OCI-LY7 (cell line): ENCODE results near the gene TMEM140.

Experiments
- CTCF ChIP-seq: fragments of 200-600 bp; sonication (generic); conservative IDR thresholded peaks from 2 replicates; pipeline ENCODE4 v1.5.1; 2014; ENCODE audit warnings: mild to moderate bottlenecking, antibody characterized with exemption, low read length, moderate library complexity, mixed read lengths
- EZH2phosphoT487 ChIP-seq: fragments of 200-600 bp; sonication (generic); IDR thresholded peaks from 2 replicates; pipeline ENCODE4 v1.6.1; 2018; ENCODE audit warnings: low read depth, borderline replicate concordance, mild to moderate bottlenecking, mixed run types, antibody characterized with exemption, low read length, moderate library complexity, mixed read lengths

DNA sequence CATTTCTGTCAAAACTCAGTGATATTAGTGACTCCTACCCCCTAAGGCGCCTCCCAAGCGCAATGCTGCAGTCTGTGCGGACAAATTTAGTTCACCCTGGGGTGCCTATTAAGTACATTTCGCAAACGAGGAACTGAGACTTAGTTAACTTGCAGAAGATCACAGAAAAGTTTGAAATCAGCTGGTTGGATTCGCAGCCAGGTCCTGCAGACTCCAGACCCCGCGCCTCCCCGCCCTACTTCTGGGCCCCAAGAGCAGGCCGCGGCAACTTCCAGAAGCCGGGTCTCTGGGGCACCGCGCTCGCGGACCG is 22.0 kb downstream of the TMEM140 start:
- TF ChIP-seq CTCF = no peak
- no peak for TF ChIP-seq EZH2phosphoT487
